Neural cell (in vitro differentiated cells): Measurements from ENCODE around the gene CHN1. TPM values are rescaled to one million over a fixed set of nuclear protein-coding genes. Genes with fewer than 3 reads are reported as not detected.

Source experiments
- H2AFZ ChIP-seq: fragments of 200-600, 300-800 bp; sonication (generic), shearing (Covaris generic); 2 replicates; pipeline ENCODE4 v1.6.0; 2014; ENCODE audit warnings: low read depth, mild to moderate bottlenecking, antibody characterized with exemption, low read length, moderate library complexity
- H3F3A ChIP-seq: fragments of 200-600 bp; shearing (Covaris generic); 2 replicates; pipeline ENCODE4 v1.6.1; 2016; ENCODE audit warnings: mild to moderate bottlenecking, moderate library complexity, mixed read lengths, antibody characterized with exemption, low read length; ENCODE audit not compliant: insufficient read depth, poor library complexity, severe bottlenecking
- H3K27ac ChIP-seq: fragments of 200-600, 300-800 bp; sonication (generic), shearing (Covaris generic); 2 replicates; pipeline ENCODE4 v1.5.1; 2014; ENCODE audit warnings: mild to moderate bottlenecking, low read length, moderate library complexity
- H3K27me3 ChIP-seq: fragments of 300-800, 200-600 bp; sonication (generic), shearing (Covaris generic); 2 replicates; pipeline ENCODE4 v1.6.0; 2014; ENCODE audit warnings: mild to moderate bottlenecking, low read depth, low read length, moderate library complexity; ENCODE audit not compliant: insufficient read depth
- H3K36me3 ChIP-seq: fragments of 300-800, 200-600 bp; sonication (generic), shearing (Covaris generic); 2 replicates; pipeline ENCODE4 v1.5.1; 2014; ENCODE audit warnings: mild to moderate bottlenecking, antibody characterized with exemption, low read length, moderate library complexity; ENCODE audit not compliant: insufficient read depth
- H3K4me2 ChIP-seq: fragments of 300-800, 200-600 bp; sonication (generic), shearing (Covaris generic); 2 replicates; pipeline ENCODE4 v1.6.0; 2014; ENCODE audit warnings: mild to moderate bottlenecking, low read length
- H3K4me3 ChIP-seq: fragments of 300-800, 200-600 bp; sonication (generic), shearing (Covaris generic); 2 replicates; pipeline ENCODE4 v1.5.1; 2014; ENCODE audit warnings: mild to moderate bottlenecking, low read length, moderate library complexity
- H3K79me2 ChIP-seq: fragments of 200-600 bp; shearing (Covaris generic); replicated peaks from 2 replicates; pipeline ENCODE4 v1.6.0; 2014; ENCODE audit warnings: mild to moderate bottlenecking, low read length, moderate library complexity; ENCODE audit not compliant: insufficient read depth
- H3K9ac ChIP-seq: fragments of 300-800, 200-600 bp; sonication (generic), shearing (Covaris generic); 2 replicates; pipeline ENCODE4 v1.6.1; 2016; ENCODE audit warnings: mild to moderate bottlenecking, low read length, mixed read lengths
- H3K9me2 ChIP-seq: fragments of 200-600 bp; shearing (Covaris generic); 2 replicates; pipeline ENCODE4 v1.6.1; 2016; ENCODE audit warnings: mild to moderate bottlenecking, low read length, mixed read lengths; ENCODE audit not compliant: insufficient read depth
- H3K9me3 ChIP-seq: fragments of 200-600, 300-800 bp; sonication (generic), shearing (Covaris generic); 2 replicates; pipeline ENCODE4 v1.6.1; 2016; ENCODE audit warnings: mild to moderate bottlenecking, mixed run types, low read length, moderate library complexity, mixed read lengths
- H4K20me1 ChIP-seq: fragments of 200-600 bp; shearing (Covaris generic); 2 replicates; pipeline ENCODE4 v1.6.1; 2016; ENCODE audit warnings: mild to moderate bottlenecking, mixed run types; ENCODE audit not compliant: insufficient read depth
- CTCF ChIP-seq: fragments of 450-650 bp; IDR thresholded peaks from 2 replicates; pipeline ENCODE4 v1.5.1; 2014; ENCODE audit warnings: antibody characterized with exemption, mild to moderate bottlenecking, moderate library complexity; ENCODE audit not compliant: poor library complexity, severe bottlenecking
- EP300 ChIP-seq: fragments of 450-650 bp; conservative IDR thresholded peaks from 2 replicates; pipeline ENCODE4 v1.6.1; 2014; ENCODE audit warnings: antibody characterized with exemption, mild to moderate bottlenecking, moderate library complexity; ENCODE audit not compliant: poor library complexity, severe bottlenecking
- EZH2 ChIP-seq: fragments of 200-600, 300-800 bp; shearing (Covaris generic), sonication (generic); IDR thresholded peaks from 2 replicates; pipeline ENCODE4 v1.6.1; 2014; ENCODE audit warnings: antibody characterized with exemption, low read length, borderline replicate concordance, mild to moderate bottlenecking; ENCODE audit not compliant: insufficient read depth, poor library complexity, severe bottlenecking
- MXI1 ChIP-seq: fragments of 450-650 bp; conservative IDR thresholded peaks from 2 replicates; pipeline ENCODE4 v1.6.1; 2014; ENCODE audit warnings: antibody characterized with exemption, mild to moderate bottlenecking; ENCODE audit not compliant: poor library complexity, severe bottlenecking
- POLR2AphosphoS5 ChIP-seq: IDR thresholded peaks from 2 replicates; pipeline ENCODE4 v1.6.1; 2012
- RAD21 ChIP-seq: fragments of 450-650 bp; conservative IDR thresholded peaks from 2 replicates; pipeline ENCODE4 v1.6.1; 2014; ENCODE audit warnings: antibody characterized with exemption, mild to moderate bottlenecking, moderate library complexity
- REST ChIP-seq: IDR thresholded peaks from 2 replicates; pipeline ENCODE4 v1.6.1; 2012; ENCODE audit warnings: borderline replicate concordance
- SMC3 ChIP-seq: fragments of 450-650 bp; conservative IDR thresholded peaks from 2 replicates; pipeline ENCODE4 v1.6.1; 2014; ENCODE audit warnings: antibody characterized with exemption, mild to moderate bottlenecking, moderate library complexity; ENCODE audit not compliant: poor library complexity
- TAF1 ChIP-seq: IDR thresholded peaks from 2 replicates; pipeline ENCODE4 v1.6.1; 2012; ENCODE audit warnings: low read depth
- polyA plus RNA-seq: library from polyadenylated mRNA; depleted of rRNA; stranded (reverse); fragments of >200 nt; gene quantifications from 2 replicates; pipeline ENCODE4 v1.2.3, GENCODE V29; 2014

Gene CHN1
- polyA plus RNA-seq, 1 donor from 2014 or later, result 133 TPM

- Histone ChIP-seq H3F3A (no peaks in the 10 kb centered on the region), H3K9me2 (no peaks in the 10 kb centered on the region), H3K36me3 (no peaks in the 10 kb centered on the region), H2AFZ (no peak overlapping the region), H4K20me1 (no peaks in the 10 kb centered on the region), H3K4me2 (no peak overlapping the region), H3K9ac (no peak overlapping the region), H3K9me3 (peaks cover 4% of the 10 kb centered on the region), H3K27me3 (no peaks in the 10 kb centered on the region), H3K79me2 (no peaks in the 10 kb centered on the region), H3K27ac (no peak overlapping the region), H3K4me3 (no peak overlapping the region)
- TF ChIP-seq SMC3, result no peak
- no peak for TF ChIP-seq REST
- no peak for TF ChIP-seq POLR2AphosphoS5
- TF ChIP-seq EZH2, result no peak
- TF ChIP-seq MXI1, result no peak
- no peak for TF ChIP-seq CTCF
- TF ChIP-seq EP300, result no peak
- TF ChIP-seq TAF1, result no peak
- no peak for TF ChIP-seq RAD21
Measured at GRCh38 chr2:174836995-174837390, 168.2 kb downstream of the CHN1 start.

- Histone ChIP-seq H3K4me2 (no peak overlapping the region), H3K27ac (no peak overlapping the region), H3K36me3 (no peaks in the 10 kb centered on the region), H3K9ac (no peak overlapping the region), H3K9me2 (no peaks in the 10 kb centered on the region), H4K20me1 (no peaks in the 10 kb centered on the region), H3K4me3 (no peak overlapping the region), H3K9me3 (peaks cover 4% of the 10 kb centered on the region), H3K79me2 (no peaks in the 10 kb centered on the region), H3K27me3 (no peaks in the 10 kb centered on the region), H2AFZ (no peak overlapping the region), H3F3A (no peaks in the 10 kb centered on the region)
- TF ChIP-seq POLR2AphosphoS5 (no peak), RAD21 (no peak), SMC3 (no peak), CTCF (no peak)
Measured at GRCh38 chr2:174836377-174836994, 168.7 kb downstream of the CHN1 start.
